NCI-H1930 (cell line): ENCODE data around the gene CYTH3.
"Not testable (repeated sequence)": the region's sequence is repeated elsewhere in the genome, so short reads cannot be mapped to it uniquely, and the experiment has no call there.

ENCODE experiments used
- DNase-seq, 2 experiments: peaks; one replicate each; lab custom pipeline; 2025; lab: John Stamatoyannopoulos, UW

The CYTH3 gene

DNA sequence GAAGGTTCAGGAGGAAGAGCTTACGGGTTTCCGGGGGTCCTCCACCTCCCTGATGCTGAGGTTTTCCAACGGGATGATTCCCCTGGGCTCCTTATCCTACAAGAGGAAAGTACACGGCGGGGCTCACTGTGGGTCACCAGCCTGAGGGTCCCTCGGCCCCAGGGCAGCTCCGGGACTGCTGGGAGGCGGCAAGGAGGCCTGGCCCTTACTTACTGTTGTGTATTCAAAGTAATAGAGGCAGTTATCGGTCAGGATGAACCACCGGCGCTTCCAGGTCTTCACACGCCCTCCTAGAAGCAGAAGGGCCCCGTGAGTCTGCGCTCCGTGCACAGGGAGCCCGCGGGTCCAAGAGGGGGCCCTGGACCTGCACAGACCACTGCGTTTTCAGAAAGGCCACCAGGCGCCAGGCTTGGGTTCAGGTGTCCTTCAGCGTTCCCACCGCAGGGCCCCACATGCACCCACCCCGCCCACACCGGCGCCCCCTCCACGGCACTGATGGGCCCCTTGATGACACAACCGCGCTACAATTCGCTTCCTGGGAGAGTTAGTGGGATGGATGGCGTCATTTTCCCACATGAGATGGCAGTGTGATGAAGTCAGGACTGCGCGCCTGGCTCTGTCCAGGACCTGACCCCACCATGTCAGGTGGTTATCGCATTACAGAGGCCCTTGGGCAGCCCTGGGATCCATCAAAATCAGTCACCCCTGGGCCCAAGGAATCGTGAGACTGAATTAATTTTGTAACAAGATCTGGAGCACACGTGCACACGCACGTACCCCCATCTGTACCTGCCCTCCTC, 106.7 kb downstream of the CYTH3 start:
- no peak for DNase-seq

DNA sequence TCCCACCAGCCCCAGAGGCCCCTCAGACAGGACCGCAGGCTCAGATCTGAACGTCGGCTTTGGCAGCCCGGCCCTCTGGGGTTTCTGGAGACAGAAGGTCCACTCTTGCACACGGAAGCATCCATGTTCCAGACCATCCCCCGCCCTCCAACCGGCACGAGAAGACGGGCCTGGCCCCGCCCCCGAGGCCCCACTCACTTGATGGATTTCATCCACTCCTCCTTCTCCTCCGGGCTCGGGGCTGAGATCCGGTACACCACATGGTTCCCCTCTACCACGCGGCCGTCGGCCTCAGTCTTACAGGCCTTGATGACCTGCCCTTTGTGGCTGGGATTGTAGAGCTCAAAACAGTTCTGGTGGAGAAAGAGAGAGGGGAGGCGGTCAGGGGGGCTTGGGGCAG, 107.3 kb downstream of the CYTH3 start:
- DNase-seq = no peak

DNA sequence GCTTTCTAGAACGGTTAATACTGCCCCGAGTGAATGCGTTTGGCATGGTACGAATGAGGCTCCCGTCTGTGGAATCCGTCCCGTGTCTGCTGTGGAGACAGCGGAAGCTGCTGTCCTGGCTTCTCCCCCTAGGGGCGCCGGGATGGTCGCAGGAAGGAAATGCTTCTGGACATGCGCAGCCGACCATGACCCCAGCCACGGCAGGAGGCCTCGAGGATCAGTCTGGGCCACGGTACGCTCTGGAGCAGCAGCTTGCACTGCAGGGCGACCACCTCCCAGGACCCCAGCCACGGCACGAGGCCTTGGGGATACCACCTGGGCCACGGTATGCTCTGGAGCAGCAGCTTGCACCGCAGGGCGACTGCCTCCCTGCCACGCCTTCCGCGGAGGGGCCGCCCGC, 107.9 kb downstream of the CYTH3 start:
- DNase-seq = no peak

DNA sequence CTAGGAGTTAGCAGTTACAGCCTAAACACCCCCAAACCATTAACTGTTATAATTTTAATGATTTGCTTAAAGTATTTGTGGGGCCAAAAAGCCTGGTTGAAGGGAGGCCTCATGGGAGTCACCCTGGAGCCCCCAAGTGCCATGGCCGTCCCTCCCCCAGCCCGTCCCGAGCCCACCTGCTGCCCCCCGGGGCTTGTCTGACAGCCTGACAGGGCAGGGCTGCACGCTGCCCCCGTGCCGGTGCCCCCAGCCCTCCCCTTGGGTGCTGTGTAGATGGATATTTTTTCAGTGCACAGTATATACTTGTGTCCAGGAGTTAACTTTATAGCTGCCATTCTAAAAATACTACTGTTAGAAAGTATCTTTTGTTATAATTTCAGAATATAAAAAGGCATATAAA, 108.4 kb downstream of the CYTH3 start:
- DNase-seq = no peak

DNA sequence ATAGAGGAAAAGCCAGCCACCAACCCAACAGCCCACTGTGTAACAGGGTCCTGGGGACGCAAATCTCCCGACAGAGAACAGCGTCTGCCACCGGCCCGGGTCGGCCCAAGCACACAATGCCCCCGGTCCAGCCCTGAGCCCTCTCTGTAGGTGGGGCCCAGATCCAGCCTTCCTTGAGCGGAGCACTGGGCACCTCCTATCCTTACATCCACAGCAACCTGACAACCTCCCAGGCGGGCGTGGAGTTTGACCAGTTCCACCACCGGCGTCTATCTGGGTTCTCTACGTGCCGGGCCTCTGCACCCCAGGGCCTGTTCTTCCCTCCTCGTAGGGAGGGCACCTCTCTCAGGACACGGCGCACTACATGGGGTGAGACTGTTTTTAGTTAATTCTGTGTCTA, 109.0 kb downstream of the CYTH3 start:
- no peak for DNase-seq

DNA sequence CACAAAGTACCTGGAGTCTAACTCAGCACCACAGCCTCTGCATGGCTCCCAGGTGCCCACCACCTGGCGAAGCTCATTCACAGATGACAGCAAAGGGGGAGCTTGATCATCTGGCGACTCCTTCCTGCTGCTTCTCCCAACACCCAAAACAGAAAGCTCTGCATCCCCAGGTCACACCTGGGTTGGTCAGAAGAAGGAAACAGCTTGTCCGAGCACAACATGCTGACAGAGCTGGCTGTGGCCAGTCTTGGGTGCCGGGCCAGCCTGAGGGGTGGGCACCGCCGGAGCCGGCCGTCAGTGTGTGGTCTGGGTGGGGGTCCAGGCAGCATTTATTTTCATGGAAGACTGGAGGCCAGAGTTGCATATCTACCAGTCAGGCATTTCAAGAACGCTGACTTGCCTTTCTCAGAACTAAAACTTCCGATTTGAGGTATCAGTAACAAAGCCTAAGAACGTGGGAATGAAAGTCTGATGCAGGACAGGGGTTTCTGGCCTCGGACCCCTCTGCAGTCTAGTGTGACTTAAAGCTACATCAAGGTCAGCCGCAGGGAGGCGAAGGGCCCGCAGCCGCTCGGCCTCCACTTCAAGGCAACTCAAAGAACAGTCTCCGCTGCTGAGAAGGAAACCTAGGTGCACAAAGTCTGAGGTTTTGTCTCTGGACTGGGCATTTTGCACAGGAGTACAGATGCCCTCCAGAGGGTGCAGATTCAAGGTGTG, 109.6 kb downstream of the CYTH3 start:
- DNase-seq = no peak

DNA sequence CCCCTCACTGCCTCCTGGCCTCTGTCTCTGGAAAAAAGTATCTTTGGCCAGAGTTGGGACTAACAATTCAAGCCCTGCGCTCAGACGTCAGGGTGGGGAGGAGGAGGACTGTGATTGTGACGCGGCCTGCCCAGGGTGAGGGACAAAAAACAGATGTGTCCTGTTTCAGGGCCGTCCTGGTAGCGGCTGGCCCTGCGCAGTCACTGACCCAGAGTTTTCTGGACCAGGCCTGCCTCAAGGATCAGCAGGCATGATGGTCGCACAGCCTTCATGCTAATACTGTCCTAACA, 110.1 kb downstream of the CYTH3 start:
- no peak for DNase-seq

DNA sequence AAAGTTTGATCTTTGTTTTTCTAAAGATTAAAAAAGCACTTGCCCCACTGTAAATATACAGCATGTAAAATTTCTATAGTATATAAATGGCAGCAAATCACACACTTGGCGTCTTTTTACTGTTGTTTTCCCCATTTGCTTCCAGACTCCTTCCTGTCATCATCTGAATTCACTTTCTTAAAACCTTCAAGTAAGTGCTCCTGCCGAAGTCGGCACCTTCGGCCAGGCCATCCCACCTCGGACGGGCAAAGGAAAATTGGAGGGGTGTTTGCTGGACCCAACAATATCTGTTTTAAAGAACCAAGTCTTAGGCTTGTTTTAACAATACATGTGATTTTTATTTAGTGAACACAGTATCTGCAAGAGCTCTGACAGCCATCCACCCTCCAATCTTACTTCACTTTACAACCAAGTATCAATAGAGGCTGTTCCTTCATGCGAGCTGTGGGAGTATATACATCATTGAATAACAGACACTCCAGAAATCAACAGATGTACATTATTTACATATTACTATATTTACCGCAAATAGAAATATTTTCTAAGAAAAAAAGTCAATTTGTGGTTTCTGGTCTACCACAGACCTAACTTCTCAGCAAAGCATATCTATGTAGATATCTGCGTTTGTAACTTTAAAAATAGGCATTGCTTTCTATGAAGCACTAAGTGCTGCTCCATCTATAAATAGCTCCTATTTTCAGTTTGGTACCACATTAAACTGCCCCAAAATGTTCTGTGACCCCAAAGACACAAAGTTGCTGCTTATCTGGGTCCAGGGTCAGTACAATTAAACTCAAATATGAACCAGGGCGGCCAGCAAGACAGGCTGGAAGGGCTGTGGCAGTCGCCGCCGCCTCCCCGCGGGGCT, 110.7 kb downstream of the CYTH3 start:
- no peak for DNase-seq

DNA sequence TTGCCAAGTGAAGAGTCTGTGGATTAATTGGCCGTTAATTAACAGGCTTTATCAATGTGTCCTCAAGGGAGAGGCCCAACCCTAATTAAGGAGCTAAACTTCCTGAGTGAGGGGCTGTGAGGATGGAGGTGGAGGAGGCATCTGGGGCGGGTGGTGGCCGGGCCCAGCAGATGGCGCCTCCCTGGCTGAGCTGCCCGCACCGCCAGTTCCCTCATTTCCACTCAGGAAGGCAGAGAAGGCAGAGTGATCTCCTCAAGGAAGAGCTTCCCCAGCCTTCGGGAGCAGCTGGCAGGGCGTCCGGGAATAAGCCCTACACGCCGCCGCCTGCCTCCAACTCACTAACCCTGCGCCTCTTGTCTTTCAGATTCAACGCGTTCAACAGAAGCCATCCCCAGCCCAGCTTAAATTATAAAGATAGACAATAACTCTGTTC, 112.2 kb downstream of the CYTH3 start:
- no peak for DNase-seq

DNA sequence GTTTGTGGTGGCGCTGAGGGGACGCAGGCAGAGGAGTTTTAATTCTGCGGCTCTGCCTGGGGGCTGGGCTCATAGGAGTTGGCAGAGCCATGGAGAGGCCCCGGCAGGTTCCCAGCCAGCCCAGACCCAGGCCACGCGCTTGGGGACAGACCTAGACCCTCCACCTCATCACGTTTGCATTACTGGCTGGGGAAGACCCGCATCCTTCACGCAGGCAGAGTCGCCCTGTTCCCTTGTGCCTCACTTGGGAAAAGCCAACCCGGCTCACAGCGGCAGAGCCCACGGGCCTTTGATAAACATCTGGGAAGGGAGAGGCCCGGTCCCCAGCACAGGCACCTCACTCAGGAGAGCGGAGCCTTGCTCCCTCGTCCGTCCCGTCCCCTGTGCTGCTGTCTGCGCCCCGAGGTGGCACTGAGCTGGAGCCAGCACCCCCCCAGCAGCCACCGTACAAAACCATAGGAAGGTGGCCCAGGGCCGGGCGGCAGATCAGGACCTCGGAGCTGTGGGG, 112.8 kb downstream of the CYTH3 start:
- no peak for DNase-seq

DNA sequence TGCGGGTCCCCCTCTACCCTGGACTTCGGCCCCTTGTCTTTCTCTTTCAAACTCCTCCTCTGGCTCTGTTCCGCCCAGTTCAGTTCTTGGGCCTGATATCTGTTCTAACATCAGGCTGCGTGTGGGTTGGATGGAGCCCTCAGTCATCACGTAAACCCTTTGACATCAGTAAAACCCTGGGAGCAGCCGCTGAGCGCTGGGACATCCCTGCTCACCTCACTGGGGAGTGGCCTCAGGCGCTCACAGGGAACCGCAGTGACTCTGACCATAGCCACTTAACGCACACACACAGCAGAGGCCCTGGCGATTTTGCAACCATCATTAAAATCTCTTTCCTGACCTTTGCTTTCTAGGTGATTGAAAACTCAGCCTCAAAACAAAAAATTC, 113.3 kb downstream of the CYTH3 start:
- no peak for DNase-seq

DNA sequence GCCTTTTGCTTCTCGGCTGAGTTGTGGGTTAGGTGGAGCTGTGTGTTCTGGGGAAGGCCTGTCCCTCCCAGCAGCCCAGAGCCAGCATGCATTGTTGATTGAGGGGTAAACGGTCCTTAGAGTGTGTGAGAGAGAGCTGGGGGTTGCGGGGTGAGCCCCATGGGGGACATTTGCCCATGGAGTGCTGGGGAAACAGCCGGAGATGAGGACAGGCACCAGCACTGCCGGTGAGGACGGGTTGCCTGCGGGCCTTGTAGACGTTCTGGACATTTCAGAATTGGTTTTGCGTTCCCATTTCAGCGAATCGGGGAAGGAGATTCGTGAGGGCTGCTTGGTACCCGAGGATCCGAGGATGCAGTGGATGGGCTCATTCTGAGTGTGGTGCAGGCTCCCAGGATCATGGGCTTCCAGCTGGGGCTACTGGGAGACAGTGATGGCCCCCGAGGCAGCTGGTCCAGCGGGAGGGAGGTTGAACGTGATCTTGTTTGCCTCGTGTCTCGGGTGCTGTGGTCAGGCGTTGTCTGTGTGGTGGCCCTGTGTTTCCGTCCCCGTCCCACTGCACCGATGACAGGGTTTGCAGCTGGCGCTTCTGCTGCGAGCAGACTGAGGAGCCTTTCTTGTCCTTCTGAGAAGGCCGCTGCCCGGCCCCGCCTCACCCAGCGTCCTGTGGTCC, 113.9 kb downstream of the CYTH3 start:
- DNase-seq = no peak

DNA sequence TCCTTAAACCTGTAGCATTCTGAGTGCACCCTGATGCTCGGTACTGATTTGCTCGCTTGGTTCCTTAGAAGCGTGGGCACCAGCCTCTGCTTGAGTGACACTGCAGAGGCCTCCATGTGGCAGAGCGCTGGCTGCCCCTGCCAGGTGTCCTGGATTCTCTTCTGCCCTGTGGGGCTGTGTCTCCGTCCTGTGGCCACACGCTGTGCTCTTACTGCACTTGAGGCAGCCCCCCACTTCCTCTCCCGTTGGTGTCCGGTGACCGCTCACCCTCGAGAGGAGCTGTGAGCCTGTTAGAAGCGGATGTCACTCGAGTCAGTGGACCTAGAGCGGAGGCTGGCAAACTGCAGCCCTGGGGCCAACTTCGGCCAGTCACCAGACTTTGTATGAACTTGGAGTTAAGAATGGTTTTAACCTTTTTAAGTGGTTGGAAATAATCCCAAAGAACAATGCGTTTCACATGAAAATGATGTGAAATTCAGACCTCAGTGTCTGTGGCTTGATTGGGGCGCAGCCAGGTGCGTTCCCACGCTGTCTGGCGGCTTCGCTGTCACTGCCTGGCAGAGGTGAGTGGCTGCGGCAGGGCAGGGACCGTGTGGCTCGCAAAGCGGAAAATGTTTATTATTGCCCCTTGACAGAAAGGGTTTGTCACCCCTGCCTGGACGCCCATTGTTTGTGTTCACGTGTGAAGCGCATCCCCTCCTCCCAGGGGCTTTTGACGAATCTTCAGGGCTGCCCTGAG, 114.6 kb downstream of the CYTH3 start:
- no peak for DNase-seq

DNA sequence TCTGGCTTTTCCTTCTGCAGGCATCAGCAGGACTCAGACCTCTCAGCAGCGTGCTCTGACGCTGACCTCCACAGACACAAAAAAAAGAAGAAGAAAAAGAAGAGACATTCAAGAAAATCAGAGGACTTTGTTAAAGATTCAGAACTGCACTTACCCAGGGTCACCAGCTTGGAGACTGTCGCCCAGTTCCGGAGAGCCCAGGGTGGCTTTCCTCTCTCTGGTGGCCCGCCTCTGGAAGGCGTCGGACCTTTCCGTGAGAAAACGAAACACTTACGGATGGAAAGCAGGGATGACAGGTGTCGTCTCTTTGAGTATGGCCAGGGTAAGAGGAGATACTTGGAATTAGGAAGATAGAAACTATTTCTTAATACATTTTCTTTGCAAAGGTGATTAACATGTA, 115.7 kb downstream of the CYTH3 start:
- DNase-seq = no peak

DNA sequence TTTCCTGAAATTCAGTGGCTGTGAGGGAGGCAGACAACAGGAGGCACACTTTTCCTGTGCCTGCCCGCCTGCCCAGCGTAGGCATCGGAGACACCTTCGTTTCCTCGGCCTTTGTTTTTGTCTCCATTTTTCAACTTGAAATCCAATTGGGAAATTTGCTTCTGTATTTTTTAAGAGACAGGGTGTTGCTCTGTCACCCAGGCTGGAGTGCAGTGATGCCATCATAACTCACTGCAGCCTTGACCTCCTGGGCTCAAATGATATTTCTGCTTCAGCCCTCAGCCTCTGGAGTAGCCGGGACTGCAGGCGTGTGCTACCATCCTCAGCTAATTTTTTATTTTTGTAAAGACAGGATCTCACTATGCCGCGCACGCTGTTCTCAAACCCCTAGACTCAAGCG, 116.8 kb downstream of the CYTH3 start:
- no peak for DNase-seq

DNA sequence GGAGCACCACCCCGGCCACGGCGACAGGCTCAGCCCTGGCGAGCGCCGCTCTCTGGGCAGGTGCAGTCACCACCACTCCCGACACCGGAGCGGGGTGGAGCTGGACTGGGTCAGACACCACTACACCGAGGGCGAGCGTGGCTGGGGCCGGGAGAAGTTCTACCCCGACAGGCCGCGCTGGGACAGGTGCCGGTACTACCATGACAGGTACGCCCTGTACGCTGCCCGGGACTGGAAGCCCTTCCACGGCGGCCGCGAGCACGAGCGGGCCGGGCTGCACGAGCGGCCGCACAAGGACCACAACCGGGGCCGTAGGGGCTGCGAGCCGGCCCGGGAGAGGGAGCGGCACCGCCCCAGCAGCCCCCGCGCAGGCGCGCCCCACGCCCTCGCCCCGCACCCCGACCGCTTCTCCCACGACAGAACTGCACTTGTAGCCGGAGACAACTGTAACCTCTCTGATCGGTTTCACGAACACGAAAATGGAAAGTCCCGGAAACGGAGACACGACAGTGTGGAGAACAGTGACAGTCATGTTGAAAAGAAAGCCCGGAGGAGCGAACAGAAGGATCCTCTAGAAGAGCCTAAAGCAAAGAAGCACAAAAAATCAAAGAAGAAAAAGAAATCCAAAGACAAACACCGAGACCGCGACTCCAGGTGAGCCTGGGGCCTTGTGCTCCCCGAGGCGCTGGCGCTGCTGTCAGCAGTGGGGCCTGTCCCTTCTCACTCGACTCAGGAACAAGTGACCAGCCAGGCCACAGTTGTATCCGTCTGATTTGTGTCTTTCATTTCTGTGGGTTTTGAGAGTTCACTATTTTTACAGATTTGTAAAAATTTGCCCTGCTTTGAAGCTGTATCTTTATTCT, 117.7 kb downstream of the CYTH3 start:
- no peak for DNase-seq

DNA sequence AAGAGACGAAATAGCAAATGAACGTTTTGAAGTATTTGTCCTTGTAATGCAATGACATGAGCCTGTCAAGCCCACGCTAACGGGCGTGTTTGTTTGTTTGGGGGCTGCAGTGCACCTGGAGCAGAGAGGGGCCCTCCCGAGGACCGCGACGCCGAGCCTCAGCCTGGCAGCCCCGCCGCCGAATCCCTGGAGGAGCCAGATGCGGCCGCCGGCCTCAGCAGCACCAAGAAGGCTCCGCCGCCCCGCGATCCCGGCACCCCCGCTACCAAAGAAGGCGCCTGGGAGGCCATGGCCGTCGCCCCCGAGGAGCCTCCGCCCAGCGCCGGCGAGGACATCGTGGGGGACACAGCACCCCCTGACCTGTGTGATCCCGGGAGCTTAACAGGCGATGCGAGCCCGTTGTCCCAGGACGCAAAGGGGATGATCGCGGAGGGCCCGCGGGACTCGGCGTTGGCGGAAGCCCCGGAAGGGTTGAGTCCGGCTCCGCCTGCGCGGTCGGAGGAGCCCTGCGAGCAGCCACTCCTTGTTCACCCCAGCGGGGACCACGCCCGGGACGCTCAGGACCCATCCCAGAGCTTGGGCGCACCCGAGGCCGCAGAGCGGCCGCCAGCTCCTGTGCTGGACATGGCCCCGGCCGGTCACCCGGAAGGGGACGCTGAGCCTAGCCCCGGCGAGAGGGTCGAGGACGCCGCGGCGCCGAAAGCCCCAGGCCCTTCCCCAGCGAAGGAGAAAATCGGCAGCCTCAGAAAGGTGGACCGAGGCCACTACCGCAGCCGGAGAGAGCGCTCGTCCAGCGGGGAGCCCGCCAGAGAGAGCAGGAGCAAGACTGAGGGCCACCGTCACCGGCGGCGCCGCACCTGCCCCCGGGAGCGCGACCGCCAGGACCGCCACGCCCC, 118.5 kb downstream of the CYTH3 start:
- no peak for DNase-seq

DNA sequence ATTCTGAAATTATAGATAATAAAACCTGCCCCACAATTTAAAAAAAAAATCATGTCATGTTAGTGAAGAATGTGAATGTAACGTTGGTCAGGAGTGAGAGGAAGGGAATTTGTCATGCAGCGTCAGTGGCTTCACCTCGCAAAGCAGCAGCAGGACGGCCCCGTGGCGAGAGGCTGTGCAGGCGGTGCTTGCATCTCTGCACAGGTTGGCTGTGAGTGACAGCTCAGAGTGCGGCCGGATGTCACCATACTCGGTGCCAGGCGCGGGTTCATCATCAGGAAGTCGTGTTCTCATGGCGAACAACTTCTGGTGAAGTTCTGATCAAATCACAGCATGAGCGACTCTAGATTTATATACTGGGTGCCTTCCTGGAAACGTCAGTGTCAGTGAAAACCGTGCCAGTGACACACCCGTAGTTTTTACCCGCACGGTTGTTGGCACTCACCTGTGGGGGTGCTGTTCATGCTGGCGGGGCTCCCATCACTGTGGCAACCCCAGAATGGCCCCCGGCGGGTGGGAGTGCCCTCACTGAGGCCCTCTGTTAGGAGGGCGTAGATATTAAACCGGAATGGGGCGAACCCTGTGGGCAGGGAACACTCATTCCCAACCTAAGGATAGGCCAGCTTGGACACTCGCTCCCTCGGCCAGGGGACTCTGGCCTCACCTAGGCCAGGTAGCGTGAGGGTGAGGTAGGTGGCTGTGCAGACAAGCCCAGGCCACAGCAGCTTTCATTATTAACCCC, 120.3 kb downstream of the CYTH3 start:
- DNase-seq = no peak

DNA sequence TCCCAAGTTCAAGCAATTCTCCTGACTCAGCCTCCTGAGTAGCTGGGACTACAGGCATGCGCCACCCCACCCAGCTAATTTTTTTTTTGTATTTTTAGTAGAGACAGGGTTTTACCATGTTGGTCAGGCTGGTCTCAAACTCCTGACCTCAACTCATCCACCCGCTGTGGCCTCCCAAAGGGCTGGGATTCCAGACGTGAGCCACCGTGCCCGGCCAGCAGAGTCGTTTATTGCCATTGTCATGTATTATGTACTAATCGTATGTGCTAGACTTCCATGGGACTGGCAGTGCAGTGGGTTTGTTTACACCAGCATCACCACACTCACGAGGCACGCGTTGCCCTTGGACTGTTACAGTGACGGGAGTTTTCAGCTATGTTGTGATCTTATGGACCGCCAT, 120.9 kb downstream of the CYTH3 start:
- not testable (repeated sequence) for DNase-seq
